Measurements from ENCODE around the gene HLA-C. TPM values are rescaled to one million over a fixed set of nuclear protein-coding genes. Genes with fewer than 3 reads are reported as not detected.
"Not testable (repeated sequence)": the region's sequence is repeated elsewhere in the genome, so short reads cannot be mapped to it uniquely, and the experiment has no call there.

HLA-C gene
- total RNA-seq, 2 experiments from 2014 or later = 736 to 755 TPM

DNA sequence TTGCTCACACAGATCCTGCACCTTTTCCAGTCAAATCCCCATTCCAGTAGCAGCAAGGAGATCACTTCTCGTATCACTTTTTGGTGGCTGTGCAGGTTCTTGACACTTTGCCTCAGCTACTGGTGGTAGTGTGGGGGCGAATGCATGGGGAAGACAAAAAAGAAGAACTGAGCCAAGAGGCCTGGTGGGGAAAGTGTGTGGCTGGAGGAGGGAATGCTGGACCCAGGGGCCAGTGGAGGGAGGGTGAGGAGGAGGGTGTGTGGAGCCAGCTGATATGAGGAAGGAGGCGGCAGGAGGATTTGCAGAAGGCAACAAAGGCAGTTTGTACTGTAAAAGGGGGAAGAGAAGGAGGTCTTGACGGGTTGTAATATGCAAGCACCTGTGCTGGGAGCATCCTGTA is 15.7 kb upstream of the HLA-C start:
- H3K4me3 Mint-ChIP-seq = no peak overlapping the region
- H3K27me3 Mint-ChIP-seq = peaks cover 17% of the 10 kb centered on the region
- H3K9me3 Mint-ChIP-seq = no peaks in the 10 kb centered on the region
- no peak for DNase-seq
- H3K4me1 Mint-ChIP-seq = no peaks in the 10 kb centered on the region
- H3K27ac Mint-ChIP-seq = no peak overlapping the region
- no peaks in the 10 kb centered on the region for H3K36me3 Mint-ChIP-seq

DNA sequence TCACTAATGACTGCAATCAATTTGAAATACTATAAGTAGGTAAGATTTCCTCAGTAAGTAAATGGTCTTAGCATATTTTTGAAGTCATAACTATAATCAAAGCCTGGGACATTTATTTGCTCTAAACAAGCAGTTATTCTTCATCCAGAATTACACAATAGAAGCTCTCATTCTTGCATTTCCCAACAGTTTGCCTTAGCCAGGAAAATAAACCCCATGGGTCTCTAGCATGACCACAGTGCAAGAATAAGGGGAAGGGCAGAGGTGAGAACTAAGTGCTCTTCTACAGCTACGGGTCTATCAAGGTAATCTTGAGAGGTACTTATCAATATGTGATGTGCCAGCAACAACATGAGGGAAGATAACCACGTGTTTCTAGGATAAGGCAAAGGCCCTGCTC is 14.1 kb upstream of the HLA-C start:
- Mint-ChIP-seq H3K4me1 (no peaks in the 10 kb centered on the region), H3K9me3 (peaks cover 4% of the 10 kb centered on the region), H3K36me3 (peaks cover 2% of the 10 kb centered on the region), H3K27me3 (peaks cover 11% of the 10 kb centered on the region), H3K27ac (no peak overlapping the region), H3K4me3 (no peak overlapping the region)
- DNase-seq = no peak

DNA sequence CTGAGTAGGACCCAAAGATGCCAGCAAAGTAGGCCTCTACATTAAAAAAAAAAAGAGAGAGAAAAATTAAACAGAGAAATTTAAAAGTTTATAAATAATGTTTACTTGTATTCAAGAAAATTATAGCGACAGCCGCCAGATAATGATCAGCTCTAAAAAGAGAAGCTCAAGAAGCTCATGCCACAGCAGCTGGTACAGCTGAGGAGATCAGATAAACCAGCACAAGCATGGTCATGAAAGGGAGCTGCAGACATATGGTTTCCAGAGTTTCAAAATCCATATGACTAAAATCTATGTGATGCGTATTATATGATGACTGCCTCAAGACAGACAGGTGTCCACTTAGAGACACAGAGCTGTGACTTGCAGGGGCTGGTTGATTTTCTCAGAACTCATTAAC is 13.6 kb upstream of the HLA-C start:
- no peaks in the 10 kb centered on the region for H3K4me1 Mint-ChIP-seq
- peaks cover 11% of the 10 kb centered on the region for H3K27me3 Mint-ChIP-seq
- H3K36me3 Mint-ChIP-seq = peaks cover 2% of the 10 kb centered on the region
- no peak for DNase-seq
- peaks cover 4% of the 10 kb centered on the region for H3K9me3 Mint-ChIP-seq
- H3K4me3 Mint-ChIP-seq = no peak overlapping the region
- no peak overlapping the region for H3K27ac Mint-ChIP-seq

DNA sequence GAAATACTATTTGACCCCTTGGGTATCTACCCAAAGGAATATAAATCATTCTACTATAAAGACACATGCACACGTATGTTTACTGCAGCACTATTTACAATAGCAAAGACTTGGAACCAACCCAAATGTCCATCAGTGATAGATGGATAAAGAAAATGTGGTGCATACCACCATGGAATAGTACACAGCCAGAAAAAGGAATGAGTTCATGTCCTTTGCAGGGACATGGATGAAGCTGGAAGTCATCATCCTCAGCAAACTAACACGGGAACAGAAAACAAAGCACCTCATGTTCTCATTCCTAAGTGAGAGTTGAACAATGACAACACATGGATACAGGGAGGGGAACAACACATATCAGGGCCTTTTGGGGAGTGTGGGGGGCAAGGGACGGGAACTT is 7.8 kb upstream of the HLA-C start:
- H3K4me3 Mint-ChIP-seq, H3K9me3 Mint-ChIP-seq, H3K4me1 Mint-ChIP-seq, DNase-seq, H3K36me3 Mint-ChIP-seq, H3K27ac Mint-ChIP-seq: not testable (repeated sequence)
- H3K27me3 Mint-ChIP-seq = peaks cover 15% of the 10 kb centered on the region

DNA sequence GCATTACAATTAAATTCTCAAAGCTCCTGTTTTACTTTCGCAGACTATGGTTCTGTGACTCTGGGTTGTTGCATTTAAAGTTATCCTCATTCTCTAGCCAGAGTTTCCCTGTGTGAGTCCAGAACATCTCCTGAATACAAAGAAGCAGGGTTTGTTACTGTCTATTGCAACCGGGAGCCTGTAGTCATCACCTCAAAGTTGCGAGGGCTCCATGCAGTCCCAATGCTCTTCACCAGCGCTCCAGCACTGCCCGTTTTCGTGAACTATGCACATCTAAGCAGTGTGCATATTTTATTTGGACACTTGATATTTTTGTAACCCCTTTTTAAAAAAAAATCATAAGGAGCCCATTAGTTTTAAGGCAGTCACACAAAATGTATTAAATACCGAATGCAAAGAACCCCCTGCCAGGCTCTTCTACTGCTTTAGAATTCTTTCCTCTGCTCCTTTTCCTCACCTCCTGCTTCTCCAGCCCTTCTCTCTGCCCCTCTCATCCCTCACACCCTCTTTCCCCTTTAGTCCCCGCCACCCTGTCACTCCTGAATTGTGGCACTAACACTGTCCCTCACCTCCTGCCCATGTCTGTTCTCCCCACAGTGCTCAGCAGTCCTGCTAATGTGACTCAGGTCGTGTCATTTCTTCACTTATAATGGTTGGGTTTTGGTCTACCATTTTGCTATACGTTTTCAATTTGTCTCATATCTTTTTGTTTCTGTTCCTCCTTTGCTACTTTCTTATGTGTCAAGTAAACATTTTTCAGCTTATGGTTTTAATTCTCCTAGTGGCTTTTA is 1.1 kb upstream of the HLA-C start:
- Mint-ChIP-seq H3K27ac (peak overlapping the region; percentile 98), H3K4me1 (peaks cover 38% of the 10 kb centered on the region), H3K36me3 (peaks cover 38% of the 10 kb centered on the region), H3K4me3 (peak overlapping the region; percentile 90), H3K27me3 (no peaks in the 10 kb centered on the region), H3K9me3 (no peaks in the 10 kb centered on the region)
- peak; percentile 20 for DNase-seq

DNA sequence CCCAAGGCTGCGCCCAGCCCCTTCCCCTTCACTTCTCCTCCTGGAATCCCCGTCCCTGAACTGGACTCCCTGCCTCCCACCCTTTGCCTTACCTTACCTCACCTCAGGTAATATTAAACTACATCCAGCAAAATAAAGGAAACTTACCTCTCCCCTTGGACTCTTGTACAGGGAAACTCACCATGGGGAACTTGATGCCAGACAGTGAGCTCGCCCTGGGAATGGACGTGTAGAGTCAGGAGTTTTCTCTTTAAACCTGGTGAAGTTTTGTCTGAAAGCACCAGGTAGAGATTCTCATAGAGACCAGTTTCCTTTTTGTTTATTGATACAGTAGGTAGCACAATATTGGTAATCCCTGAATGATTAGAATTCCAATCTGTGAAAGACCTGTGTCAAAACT is 544 bp upstream of the HLA-C start:
- no peak for DNase-seq
- Mint-ChIP-seq H3K9me3 (no peaks in the 10 kb centered on the region), H3K36me3 (peaks cover 44% of the 10 kb centered on the region), H3K4me3 (peak overlapping the region; percentile 90), H3K27ac (peak overlapping the region; percentile 98), H3K27me3 (peaks cover under 1% of the 10 kb centered on the region), H3K4me1 (peaks cover 43% of the 10 kb centered on the region)

DNA sequence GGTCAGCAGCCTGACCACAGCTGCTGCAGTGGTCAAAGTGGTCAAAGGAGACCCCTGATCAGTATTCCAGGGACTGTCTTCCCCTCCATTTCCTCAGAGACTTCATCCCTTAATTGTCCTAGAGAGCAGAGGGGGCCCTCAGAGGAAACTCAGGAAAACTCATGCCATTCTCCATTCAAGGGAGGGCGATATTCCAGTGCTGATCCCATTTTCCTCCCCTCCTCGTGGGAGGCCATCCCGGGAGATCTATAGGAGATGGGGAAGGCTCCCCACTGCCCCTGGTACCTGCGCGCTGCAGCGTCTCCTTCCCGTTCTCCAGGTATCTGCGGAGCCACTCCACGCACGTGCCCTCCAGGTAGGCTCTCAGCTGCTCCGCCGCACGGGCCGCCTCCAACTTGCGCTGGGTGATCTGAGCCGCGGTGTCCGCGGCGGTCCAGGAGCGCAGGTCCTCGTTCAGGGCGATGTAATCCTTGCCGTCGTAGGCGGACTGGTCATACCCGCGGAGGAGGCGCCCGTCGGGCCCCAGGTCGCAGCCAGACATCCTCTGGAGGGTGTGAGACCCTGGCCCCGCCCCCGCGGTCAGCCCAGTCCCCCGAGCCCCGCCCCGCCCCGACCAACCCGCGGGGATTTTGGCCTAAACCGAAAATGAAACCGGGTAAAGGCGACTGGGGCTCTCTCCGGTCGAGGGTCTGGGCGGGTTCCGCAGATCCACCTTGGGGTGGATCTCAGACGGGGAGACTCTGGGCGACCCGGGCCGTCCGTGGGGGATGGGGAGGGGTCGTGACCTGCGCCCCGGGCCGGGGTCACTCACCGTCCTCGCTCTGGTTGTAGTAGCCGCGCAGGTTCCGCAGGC is 878 bp downstream of the HLA-C start:
- Mint-ChIP-seq H3K4me3 (peak overlapping the region; percentile 90), H3K27ac (peak overlapping the region; percentile 98), H3K27me3 (peaks cover 3% of the 10 kb centered on the region), H3K9me3 (no peaks in the 10 kb centered on the region), H3K4me1 (peaks cover 47% of the 10 kb centered on the region), H3K36me3 (peaks cover 51% of the 10 kb centered on the region)
- peak; percentile 81 for DNase-seq

DNA sequence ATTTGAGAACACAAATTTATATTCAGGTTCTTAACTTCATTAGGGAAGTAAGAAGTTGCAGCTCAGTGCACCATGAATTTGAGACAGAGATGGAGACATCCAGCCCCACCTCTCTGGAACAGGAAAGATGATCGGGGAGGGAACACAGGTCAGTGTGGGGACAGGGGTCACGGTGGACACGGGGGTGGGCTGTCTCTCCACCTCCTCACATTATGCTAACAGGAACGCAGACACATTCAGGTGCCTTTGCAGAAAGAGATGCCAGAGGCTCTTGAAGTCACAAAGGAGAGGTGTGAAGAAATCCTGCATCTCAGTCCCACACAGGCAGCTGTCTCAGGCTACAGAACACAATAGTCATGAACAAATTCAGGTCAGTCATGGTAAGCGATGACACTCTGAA is 3.1 kb downstream of the HLA-C start:
- Mint-ChIP-seq H3K9me3 (no peaks in the 10 kb centered on the region), H3K36me3 (peaks cover 50% of the 10 kb centered on the region), H3K4me3 (peak overlapping the region; percentile 90), H3K27me3 (peaks cover 3% of the 10 kb centered on the region), H3K4me1 (peaks cover 43% of the 10 kb centered on the region), H3K27ac (peak overlapping the region; percentile 93)
- no peak for DNase-seq

DNA sequence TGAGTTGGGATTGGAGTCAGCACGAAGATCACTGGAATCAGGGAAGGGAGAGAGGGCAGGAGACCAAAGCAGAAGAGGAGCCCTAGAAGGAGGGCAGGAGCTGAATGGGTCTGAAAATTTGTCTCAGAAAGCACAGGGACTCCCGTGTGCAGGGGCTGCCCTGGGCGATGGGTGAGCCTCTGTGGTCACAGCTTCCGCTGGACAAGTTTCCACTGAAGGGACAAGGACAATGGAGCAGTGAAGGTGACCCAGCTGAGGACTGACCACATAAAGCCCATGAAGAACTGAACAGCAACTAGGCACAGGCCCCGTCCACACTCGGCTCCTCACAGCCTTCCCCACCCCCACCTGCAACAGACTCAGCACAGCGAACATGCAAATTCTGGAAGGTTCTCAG is 3.5 kb downstream of the HLA-C start:
- peak overlapping the region; percentile 36 for H3K27ac Mint-ChIP-seq
- peaks cover 3% of the 10 kb centered on the region for H3K27me3 Mint-ChIP-seq
- peak overlapping the region; percentile 90 for H3K4me3 Mint-ChIP-seq
- H3K4me1 Mint-ChIP-seq = peaks cover 39% of the 10 kb centered on the region
- peaks cover 1% of the 10 kb centered on the region for H3K9me3 Mint-ChIP-seq
- peaks cover 50% of the 10 kb centered on the region for H3K36me3 Mint-ChIP-seq
- DNase-seq = no peak

DNA sequence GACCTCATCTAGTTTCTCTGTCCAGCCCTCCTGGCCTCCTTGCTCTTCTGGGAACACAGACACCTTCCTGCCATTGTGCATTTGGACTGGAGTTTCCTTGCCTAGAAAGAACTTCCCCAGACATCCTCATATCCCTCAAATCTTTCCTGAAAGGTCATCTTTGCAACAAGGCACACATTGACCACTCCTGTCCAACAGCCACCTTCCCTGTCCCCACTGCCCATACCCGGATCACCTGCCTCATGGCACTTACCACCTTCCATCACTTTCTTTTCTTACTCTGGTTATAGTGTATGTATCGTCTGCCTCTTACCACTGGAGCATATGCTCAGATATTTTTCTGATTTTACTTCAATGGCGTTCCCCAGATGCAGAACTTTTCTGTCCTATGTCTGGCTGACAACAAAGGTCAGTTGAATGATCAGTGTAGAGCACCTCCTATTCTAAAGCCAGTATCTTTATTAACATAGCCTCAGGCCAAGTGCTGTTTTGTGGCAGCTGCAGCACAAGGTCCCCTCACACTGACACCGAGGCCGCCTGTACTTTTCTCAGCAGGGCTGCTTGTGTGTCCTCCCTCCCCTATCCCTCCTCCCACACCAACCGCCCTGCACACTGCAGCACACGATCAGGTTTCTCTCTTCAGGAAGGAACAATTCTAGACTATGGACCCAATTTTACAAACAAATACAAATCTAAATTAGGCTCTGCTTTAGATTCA is 4.1 kb downstream of the HLA-C start:
- H3K36me3 Mint-ChIP-seq = peaks cover 50% of the 10 kb centered on the region
- H3K9me3 Mint-ChIP-seq = peaks cover 5% of the 10 kb centered on the region
- peak overlapping the region; percentile 90 for H3K4me3 Mint-ChIP-seq
- peaks cover 3% of the 10 kb centered on the region for H3K27me3 Mint-ChIP-seq
- H3K4me1 Mint-ChIP-seq = peaks cover 36% of the 10 kb centered on the region
- H3K27ac Mint-ChIP-seq = peak overlapping the region; percentile 36
- DNase-seq = no peak

DNA sequence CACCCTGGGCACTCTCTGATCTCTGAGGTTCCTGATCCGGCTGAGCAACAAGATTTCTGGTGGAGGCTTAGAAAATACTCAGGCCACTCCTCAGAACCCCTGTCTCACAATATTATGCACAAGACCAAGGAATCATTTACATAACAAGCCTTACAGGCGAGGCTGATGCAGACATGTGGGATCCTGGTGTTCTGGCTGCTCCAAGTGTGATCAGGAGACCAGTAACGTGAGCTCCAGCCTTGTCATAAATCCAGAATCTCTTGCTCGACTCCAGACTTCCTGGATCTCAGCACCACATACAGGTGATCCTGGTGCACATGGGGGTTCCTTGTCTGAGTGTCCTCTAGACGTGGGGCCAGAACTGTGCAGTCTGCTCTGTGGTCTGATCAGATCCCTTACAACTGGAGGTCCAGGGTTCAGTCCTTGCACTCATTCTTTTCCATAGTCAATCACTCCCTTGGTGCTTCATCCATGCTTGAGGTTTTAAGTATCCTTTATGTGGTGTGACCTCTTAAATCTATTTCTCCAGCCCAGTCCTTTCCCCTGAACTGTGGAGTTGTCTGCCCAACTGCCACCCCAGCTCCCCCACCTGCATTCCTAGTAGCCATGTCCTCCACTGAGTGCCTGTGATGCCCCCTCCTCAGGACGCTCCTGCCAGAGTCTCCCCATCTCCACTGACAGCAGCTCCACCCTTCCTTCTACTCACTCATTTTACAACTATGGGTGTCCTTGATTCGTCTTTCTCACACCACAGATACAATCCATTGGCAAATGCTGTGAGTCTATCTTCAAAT is 5.1 kb downstream of the HLA-C start:
- no peak for DNase-seq
- Mint-ChIP-seq H3K4me1 (peaks cover 33% of the 10 kb centered on the region), H3K4me3 (peak overlapping the region; percentile 35), H3K27ac (peak overlapping the region; percentile 36), H3K9me3 (peaks cover 14% of the 10 kb centered on the region), H3K36me3 (peaks cover 50% of the 10 kb centered on the region), H3K27me3 (peaks cover 3% of the 10 kb centered on the region)

DNA sequence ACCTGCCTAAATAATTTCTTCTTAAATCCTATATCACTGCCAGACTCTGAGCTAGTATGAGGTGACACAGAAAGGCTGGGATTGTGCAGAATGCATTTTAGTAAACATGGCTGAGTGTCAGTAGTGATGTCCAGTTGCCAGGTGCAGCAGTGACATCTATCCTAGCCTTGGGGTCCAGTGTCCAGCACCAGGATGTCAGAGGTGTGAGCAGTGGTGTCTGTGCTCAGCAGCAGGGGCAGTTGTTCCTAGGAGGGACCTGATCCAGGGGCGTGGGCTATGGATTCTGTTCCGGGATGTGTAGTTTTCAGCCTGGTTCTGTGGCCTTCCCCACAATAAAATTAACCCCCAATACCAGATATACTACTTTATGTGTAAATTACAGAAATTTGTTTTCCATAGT is 6.0 kb downstream of the HLA-C start:
- no peak overlapping the region for H3K27ac Mint-ChIP-seq
- peaks cover 3% of the 10 kb centered on the region for H3K27me3 Mint-ChIP-seq
- peaks cover 45% of the 10 kb centered on the region for H3K36me3 Mint-ChIP-seq
- DNase-seq = no peak
- no peak overlapping the region for H3K4me3 Mint-ChIP-seq
- peaks cover 20% of the 10 kb centered on the region for H3K9me3 Mint-ChIP-seq
- H3K4me1 Mint-ChIP-seq = peaks cover 32% of the 10 kb centered on the region

DNA sequence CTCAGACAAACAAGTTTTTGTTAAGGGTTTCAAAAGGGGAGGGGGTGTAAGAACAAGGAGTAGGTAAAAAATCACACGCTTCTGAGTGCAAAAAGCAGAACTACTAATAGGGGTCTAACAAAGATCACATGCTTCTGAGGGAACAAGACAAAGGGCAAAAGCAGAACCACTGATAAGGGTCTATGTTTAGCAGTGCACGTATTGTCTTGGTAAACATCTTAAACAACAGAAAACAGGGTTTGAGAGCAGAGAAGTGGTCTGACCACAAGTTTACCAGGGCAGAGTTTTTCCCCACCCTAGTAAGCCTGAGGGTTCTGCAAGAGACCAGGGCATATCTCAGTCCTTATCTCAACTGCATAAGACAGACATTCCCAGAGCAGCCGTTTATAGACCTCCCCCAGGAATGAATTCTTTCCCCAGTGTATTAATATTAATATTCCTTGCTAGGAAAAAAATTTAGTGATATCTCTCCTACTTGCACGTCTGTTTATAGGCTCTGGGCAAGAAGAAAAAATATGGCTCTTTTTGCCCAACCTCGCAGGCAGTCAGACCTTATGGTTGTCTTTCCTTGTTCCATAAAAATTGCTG is 8.5 kb downstream of the HLA-C start:
- peaks cover 25% of the 10 kb centered on the region for H3K4me1 Mint-ChIP-seq
- H3K36me3 Mint-ChIP-seq = peaks cover 20% of the 10 kb centered on the region
- DNase-seq, H3K27me3 Mint-ChIP-seq, H3K4me3 Mint-ChIP-seq, H3K27ac Mint-ChIP-seq: not testable (repeated sequence)
- H3K9me3 Mint-ChIP-seq = peaks cover 20% of the 10 kb centered on the region

DNA sequence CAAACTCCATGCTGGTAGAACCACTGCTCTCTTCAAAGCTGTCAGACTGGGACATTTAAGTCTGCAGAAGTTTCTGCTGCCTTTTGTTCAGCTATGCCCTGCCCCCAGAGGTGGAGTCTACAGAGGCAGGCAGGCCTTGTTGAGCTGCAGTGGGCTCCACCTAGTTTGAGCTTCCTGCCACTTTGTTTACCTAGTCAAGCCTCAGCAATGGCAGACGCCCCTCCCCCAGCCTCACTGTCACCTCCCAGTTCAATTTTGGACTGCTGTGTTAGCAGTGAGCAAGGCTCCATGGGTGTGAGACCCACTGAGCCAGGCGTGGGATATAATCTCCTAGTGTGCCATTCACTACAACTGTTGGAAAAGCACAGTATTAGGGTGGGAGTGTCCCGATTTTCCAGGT is 11.9 kb downstream of the HLA-C start:
- not testable (repeated sequence) for H3K36me3 Mint-ChIP-seq, H3K27me3 Mint-ChIP-seq, H3K27ac Mint-ChIP-seq, H3K4me3 Mint-ChIP-seq, DNase-seq
- peaks cover 22% of the 10 kb centered on the region for H3K9me3 Mint-ChIP-seq
- H3K4me1 Mint-ChIP-seq = peaks cover 12% of the 10 kb centered on the region

Measured in activated naive CD8-positive, alpha-beta T cell treated with anti-CD3 and anti-CD28 coated beads for 36 hours (primary cell).